GM12801 (cell line): Measurements from ENCODE around the gene DCPS.

Source experiments
- TF ChIP-seq, protein P1 (sequence below): IDR thresholded peaks from one replicate; pipeline ENCODE4 v1.5.1; 2011; ENCODE audit warnings: control low read depth; ENCODE audit not compliant: insufficient read length; ENCODE audit errors: extremely low read depth

Gene DCPS

DNA sequence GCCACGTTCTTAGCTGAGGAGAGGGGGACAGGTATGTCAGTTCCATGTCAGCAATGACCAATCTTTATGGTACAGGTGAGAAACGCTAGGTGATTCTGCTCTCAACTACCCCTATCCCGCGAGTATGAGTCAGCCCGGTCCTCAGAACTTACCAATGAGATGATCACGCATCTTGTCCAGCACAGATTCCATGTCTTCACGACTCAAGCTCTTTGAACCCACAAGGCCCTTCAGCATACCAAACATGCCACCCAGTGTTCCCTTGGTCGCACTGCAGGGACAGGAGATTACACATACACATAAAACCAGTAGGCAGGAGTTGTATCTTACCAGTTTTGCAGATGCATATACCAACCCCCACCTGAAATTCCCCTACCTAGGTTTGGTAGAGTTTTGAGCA, 38.0 kb upstream of the DCPS start:
- TF ChIP-seq, protein P1, sequence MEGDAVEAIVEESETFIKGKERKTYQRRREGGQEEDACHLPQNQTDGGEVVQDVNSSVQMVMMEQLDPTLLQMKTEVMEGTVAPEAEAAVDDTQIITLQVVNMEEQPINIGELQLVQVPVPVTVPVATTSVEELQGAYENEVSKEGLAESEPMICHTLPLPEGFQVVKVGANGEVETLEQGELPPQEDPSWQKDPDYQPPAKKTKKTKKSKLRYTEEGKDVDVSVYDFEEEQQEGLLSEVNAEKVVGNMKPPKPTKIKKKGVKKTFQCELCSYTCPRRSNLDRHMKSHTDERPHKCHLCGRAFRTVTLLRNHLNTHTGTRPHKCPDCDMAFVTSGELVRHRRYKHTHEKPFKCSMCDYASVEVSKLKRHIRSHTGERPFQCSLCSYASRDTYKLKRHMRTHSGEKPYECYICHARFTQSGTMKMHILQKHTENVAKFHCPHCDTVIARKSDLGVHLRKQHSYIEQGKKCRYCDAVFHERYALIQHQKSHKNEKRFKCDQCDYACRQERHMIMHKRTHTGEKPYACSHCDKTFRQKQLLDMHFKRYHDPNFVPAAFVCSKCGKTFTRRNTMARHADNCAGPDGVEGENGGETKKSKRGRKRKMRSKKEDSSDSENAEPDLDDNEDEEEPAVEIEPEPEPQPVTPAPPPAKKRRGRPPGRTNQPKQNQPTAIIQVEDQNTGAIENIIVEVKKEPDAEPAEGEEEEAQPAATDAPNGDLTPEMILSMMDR: no peak

DNA sequence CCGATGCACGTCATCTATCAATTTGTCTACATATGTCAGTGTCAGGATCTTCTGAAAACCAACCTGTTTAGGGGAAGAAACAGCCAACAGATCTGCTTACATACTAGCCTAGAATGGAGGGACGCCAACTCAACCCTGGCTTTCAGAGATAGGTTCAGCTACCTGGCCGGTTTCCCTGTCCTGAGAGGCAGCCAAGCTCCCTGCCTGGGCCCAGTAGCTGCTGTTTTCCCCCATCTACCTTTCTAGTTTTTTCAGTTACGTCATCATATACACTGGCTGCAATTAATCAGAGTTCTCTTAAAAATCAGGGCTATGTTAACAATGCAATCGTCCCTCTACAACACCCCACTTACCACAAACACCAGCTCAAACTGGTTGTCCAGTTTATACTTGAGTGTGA, 36.2 kb upstream of the DCPS start:
- TF ChIP-seq, protein P1: no peak

DNA sequence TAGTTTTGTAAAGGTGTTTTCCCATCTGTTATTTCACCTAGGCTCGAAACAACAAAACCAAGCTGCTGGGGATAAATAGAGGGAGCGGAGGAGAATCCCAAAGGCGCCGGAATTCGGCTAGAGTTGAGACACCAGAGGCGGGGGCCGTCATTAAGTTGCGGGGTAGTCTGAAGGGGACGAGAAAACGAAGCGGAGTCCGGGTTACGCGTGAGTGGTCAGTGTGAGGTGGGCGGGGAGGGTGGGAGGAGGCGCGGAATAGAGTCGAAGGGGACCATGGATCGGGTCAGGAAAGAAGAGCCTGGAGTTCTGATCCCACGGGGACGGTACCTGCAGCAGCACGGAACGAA, 35.5 kb upstream of the DCPS start:
- TF ChIP-seq, protein P1: no peak

DNA sequence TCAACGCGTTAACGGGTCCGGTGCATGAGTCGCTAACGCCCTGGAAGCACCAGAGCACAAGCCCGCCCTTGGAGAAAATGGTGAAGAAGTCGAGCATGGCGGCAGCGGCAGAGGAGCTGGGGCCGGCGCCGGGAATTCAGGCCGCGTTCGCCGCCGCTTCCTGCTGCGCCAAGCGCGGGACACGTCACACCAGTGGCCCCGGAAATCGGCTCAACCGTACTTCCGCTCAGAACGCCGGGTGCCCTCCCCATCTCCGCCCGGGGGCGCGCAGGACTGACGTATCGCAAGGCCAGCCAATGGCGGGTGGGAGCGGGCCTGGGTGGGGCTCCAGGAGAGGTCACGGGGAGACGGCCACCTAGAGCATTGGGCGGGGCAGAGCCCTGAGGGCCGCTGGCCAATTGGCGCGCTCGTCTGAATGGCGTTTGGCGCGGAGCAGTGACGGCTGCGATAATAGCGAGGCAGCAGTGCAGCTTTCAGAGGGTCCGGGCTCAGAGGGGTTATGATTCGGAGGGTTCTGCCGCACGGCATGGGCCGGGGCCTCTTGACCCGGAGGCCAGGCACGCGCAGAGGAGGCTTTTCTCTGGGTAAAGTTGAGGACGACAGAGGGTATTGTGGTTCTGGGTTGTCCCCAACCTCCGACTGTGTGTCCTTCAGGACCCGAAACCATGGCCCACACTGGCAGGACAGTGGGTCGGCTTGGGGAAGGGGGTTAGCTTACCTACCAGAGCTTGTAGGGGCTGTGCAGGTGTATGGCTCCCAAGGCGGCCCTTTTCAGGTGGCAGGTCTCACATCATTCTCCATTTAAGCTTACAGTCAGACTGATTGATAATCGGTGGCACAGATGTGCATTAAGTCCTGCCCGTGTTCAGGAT, 34.9 kb upstream of the DCPS start, which contains the start of the genes FOXRED1 and SRPRA:
Gene FOXRED1, plus strand, starts transcription at position 447 of the 872 bp plus-strand sequence. Its CDS starts 53 bp downstream, at position 500.
Gene SRPRA, minus strand, starts transcription at position 188 of the 872 bp plus-strand sequence. Its CDS starts 91 bp downstream, at position 97.
- TF ChIP-seq, protein P1: no peak

DNA sequence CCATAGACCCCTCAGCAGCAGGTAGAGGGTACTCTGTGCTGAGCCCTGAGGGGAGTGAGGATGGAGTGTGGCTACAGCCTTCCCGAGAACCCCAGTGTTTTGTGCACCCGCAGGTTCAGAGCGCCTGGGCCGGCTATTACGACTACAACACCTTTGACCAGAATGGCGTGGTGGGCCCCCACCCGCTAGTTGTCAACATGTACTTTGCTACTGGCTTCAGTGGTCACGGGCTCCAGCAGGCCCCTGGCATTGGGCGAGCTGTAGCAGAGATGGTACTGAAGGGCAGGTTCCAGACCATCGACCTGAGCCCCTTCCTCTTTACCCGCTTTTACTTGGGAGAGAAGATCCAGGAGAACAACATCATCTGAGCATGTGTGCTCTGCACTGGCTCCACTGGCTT, 26.5 kb upstream of the DCPS start:
- TF ChIP-seq, protein P1: no peak

DNA sequence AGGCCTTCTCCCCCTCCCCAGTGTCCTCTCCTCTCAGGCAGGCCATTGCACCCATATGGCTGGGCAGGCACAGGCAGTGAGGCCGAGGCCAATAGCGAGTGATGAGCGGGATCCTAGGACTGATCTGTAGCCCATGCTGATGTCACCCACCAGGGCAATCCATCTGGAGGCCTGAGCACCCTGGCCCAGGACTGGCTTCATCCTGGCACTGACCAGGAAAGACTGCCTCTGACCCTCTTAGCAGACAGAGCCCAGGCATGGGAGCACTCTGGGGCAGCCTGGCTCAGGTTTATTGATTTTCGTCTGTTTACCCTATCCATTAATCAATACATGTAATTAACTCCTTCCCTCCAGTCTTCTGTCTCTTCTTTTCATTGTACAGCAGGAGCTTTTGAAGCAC, 26.1 kb upstream of the DCPS start:
- TF ChIP-seq, protein P1: no peak

DNA sequence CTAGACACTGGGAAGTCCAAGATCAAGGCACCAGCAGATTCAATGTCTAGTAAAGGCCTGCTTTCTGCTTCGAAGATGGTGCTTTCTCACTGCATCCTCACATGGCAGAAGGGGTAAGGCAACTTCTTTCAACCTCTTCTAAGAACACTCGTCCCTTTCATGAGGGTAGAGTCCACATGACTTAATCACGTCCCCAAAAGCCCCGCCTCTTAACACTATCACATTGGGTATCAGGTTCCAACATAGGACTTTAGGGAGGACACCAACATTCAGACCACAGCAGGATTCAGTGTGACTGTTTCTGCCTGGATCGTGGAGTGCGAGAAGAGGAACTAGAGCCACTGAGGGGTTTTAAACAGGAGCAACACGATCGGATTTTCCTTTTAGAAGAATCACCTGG, 24.7 kb upstream of the DCPS start:
- TF ChIP-seq, protein P1: no peak
